GM19397 (cell line): ENCODE results near the gene ARFGEF3.

Experiments used
- ATAC-seq: cut with Tn5 transposase; IDR thresholded peaks from one replicate; pipeline ENCODE4 v1.9.1; 2021; ENCODE audit warnings: mild to moderate bottlenecking, moderate library complexity; ENCODE audit not compliant: unreplicated experiment

ARFGEF3 gene

GRCh38 chr6:138238368-138238767 lies 76.6 kb downstream of the ARFGEF3 start:
- no peak for ATAC-seq

DNA sequence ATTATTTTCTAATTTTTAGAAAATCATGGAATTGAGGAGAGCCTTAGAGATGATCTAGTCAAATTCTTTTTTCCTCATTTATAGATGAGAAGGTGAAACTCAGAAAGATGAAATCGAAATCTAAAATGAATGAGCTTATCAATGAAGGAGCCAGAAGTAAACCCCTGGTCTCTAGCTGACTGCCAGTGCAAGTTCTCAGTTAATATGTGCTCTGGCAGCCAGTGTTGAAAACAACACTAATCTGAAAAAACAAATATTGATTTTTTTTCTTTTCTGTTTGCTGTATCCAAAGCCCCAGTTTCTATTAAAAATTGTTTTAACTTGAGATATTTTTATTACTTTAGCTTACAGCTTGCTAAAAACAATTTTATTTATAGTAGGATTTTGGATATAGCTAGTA lies 78.0 kb downstream of the ARFGEF3 start:
- no peak for ATAC-seq

GRCh38 chr6:138240476-138241245 lies 78.9 kb downstream of the ARFGEF3 start:
- no peak for ATAC-seq

- no peak for ATAC-seq
Observed at GRCh38 chr6:138241381-138241780, 79.6 kb downstream of the ARFGEF3 start.

GRCh38 chr6:138241934-138242333 lies 80.2 kb downstream of the ARFGEF3 start:
- no peak for ATAC-seq

- ATAC-seq: no peak
Observed at GRCh38 chr6:138242987-138243592, 81.4 kb downstream of the ARFGEF3 start.

GRCh38 chr6:138245751-138246150 lies 84.0 kb downstream of the ARFGEF3 start:
- ATAC-seq: no peak

DNA sequence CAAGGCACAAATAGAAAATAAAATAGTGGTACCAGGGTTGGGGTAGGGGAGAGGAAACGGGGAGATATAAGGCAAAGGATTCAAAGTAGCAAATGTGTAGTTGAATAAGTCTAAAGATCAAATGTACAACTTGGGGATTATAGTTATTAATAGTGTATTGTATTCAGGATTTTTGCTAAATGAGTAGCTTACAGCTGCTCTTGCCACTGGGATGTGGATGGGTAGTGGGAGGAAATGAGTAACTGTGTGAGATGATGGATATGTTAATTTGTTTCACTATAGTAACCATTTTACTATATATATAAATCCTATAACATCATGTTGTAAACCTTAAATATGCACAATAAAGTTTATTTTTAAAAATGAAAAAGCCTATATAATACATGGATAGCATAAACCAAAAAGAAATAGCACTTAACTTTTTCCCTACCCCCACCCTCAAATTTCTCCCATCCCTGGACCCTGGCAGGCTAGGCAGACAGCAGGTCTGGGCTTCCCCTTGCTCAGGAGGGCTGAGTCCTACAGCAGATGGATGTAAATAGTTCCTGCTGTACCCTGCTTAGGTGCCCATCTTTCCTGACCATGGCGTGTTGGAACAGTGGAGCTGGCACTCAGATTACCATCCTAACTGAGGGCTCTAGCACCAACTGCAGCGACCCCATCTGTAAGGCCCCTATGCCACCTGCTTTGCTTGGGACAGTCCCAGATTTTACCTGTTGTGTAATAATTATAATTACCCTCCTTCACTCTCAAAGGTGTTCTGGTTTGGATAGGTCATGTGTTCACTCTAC lies 85.1 kb downstream of the ARFGEF3 start:
- ATAC-seq: no peak

GRCh38 chr6:138248011-138248410 lies 86.3 kb downstream of the ARFGEF3 start:
- ATAC-seq: no peak

DNA sequence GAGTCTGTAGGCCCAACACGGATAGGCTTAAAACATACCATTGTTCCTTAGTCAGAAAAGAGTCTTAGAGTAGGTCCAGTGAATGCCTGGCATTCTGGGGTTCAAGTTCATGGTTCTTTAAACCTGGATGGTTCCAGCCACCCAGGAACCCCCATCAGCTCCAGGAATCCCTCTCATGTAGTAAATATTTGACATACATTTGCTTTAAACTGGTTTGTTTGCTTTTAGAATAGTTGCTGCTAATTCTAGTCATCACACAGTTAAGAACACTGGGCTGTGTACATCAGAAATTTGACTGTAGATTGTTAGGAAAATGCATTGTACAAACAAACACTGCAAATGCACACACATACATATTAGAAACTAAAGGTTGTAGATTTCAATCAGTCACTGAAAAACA lies 87.1 kb downstream of the ARFGEF3 start:
- ATAC-seq: no peak

GRCh38 chr6:138250053-138250452 lies 88.3 kb downstream of the ARFGEF3 start:
- ATAC-seq: no peak

DNA sequence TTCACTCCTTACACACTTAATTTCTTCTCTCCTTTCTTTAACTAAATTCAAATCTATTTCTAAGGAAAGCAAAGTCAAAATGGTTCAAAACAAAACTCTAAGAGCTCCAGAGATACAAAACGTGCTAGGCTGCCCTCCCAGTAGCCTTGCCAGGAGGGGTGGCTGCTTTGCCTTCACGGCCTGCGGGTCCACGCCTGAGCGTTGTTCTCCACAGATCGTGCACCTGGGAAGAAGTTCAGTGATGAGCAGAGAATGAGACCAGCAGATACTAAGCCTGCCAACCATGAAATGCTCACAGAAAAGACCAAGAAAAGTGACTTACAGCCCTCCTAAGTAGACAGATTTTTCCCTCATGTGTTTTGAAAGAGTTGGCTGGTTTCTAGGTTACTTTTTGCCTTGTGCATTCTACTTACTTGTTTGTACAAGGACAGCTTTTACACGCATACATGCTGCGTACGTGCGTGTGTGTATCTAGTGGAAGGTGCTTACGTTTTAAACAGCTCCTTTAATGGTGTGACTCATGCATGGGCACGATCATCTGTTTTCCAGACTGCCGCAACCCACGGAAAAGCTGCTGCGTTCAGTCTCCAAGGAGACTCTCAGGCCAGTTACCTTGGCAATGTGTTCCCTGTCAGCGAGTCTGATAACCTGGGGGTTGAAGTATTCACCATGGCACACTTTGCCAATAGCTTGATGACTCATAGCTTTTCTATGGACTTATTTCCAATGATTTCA lies 88.9 kb downstream of the ARFGEF3 start:
- no peak for ATAC-seq

GRCh38 chr6:138253731-138254130 lies 92.0 kb downstream of the ARFGEF3 start:
- ATAC-seq: no peak

- ATAC-seq: no peak
Observed at GRCh38 chr6:138255443-138255842, 93.7 kb downstream of the ARFGEF3 start.

DNA sequence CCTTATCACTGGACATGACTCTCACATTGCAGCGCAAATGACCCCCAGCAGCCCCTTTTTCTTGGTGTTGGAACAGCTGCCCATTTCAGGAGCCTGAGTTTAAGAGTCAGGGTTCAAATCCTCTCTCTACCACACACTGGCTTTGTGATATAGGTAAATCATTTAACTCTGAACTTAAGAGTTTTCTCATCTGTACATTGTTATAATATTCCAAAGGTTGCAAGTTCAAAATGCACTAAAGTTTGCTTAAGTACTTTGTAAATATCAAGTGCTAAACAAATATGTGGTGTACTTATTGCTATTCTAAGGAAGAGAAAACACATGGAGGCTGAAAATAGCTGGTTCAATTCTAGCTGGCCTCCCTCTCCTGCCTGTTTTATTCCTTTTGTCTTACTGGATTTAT lies 95.9 kb downstream of the ARFGEF3 start:
- no peak for ATAC-seq

DNA sequence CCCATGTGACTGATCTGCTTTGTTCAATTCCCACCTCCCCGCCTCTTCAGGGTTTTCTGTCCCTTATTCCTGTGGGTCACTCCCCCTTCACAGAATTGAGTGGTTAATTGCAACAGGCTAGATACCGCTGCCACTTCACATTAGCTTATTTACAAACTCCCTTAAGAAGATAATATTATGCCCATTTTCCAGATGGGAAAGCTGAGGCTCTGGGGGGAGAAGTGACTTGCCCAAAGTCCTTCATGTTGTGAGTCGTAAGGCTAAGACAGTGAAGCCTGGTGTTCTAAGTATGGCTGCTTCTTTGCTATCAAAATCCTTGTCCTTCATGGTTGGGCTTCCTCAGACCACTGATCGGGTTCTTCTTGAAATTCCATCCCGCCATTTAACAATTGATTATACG lies 96.5 kb downstream of the ARFGEF3 start:
- ATAC-seq: no peak

DNA sequence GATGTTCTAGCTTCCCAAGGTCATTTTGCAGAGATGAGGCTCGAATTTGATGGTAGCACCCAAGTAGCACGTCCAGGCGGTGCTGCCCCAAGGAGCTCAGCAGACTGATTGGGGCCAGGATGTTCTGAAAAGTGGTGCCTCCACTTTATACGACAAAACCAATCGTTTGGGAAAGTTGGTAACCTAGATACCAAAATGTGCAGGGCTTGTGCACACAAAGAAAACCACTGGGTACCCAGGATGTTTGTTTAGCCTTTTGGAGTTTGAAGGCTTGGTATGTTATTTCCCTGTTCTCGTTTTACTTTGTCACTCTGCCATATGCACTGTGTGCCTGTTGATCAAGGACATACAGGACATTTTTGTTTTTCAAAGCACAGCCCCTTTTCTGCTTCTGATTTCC lies 97.3 kb downstream of the ARFGEF3 start:
- no peak for ATAC-seq

GRCh38 chr6:138261116-138261780 lies 99.5 kb downstream of the ARFGEF3 start:
- no peak for ATAC-seq

DNA sequence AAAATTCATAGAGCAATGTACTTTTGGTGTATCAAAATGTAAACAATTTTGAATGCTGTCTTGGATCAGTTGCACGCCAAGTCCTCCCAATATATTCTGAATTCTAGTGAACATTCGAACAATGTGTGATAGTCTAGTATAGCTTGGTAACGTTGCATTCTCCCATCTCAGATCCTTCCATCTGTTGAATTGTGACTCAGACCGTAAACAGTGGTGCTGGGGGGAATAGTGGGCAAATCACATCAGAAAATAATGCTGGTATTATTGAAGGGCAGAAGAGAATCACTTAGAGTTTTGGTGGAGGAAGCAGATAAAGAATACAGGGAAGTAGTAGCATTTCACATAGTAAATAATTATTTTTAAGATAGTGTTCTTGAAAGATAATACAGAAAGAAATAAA lies 102.2 kb downstream of the ARFGEF3 start:
- no peak for ATAC-seq

DNA sequence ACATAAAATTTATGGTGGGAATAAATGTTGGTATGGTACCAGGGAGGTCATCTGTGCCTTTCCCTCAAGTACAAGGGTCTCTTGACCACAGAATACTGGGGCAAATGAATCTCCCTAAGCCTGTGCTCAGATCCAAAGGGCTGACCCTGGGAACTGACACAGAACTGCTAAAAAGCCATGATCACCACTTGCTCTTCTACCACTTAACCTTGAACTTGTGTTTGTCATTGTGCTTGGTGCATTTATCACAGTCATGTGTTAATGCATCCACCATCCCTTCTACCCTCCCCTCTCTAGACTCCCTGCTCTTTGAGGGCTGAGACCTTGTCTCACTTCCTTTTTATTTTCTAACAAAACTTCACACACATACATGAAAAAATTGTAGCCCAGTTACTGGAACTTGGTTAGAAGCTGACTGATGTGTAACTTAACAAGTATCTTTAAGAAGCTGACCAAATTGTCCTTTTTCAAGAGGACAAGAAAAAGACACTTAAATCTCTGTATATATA lies 102.7 kb downstream of the ARFGEF3 start:
- no peak for ATAC-seq
